Measurements from ENCODE around the gene CSNK1G1.

DNA sequence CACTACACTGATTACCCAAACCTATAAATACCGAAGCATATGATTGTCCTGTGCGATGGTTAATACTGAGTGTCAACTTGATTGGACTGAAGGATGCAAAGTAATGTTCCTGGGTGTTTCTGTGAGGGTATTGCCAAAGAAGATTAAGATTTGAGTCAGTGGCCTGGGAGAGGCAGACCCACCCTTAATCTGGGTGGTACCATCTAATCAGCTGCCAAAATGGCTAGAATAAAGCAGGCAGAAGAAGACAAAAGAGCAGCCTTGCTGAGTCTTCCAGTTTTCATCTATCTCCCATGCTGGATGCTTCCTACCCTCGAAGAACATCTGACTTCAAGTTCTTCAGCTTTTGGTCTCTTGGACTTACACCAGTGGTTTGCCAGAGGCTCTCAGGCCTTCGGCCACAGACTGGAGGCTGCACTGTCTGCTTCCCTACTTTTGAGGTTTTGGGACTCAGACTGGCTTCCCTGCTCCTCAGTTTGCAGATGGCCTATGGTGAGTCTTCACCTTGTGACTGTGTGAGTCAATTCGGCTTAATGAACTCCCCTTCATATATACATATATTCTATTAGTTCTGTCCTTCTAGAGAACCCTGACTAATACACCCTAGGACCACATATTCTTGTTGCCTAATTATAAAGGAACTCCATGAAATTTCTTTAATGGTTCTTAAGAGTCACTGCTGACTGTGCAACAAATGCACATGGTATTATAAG is 31.7 kb downstream of the CSNK1G1 start:
- no peak for TF ChIP-seq EZH2phosphoT487 (conservative IDR thresholded peaks at IDR 0.05; ENCODE audit: low read length)
- TF ChIP-seq, protein P1, sequence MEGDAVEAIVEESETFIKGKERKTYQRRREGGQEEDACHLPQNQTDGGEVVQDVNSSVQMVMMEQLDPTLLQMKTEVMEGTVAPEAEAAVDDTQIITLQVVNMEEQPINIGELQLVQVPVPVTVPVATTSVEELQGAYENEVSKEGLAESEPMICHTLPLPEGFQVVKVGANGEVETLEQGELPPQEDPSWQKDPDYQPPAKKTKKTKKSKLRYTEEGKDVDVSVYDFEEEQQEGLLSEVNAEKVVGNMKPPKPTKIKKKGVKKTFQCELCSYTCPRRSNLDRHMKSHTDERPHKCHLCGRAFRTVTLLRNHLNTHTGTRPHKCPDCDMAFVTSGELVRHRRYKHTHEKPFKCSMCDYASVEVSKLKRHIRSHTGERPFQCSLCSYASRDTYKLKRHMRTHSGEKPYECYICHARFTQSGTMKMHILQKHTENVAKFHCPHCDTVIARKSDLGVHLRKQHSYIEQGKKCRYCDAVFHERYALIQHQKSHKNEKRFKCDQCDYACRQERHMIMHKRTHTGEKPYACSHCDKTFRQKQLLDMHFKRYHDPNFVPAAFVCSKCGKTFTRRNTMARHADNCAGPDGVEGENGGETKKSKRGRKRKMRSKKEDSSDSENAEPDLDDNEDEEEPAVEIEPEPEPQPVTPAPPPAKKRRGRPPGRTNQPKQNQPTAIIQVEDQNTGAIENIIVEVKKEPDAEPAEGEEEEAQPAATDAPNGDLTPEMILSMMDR (IDR thresholded peaks at IDR 0.05; ENCODE audit: insufficient read depth, low read length, poor library complexity, severe bottlenecking): no peak
